GM13976 (cell line): ENCODE results near the gene DSP.

Experiments used
- DNase-seq: peaks from one replicate; pipeline ENCODE4 v3.0.0; 2012; ENCODE audit warnings: low spot score
- CTCF ChIP-seq: IDR thresholded peaks from 2 replicates; pipeline ENCODE4 v1.5.1; 2012; ENCODE audit warnings: borderline replicate concordance, mild to moderate bottlenecking; ENCODE audit not compliant: insufficient read depth; ENCODE audit errors: extremely low read depth, missing control alignments, control extremely low read depth
- in situ Hi-C: fragments of 300-500 bp; cut with MboI; formaldehyde crosslinking; loops from one replicate; pipeline ENCODE4 v1.12.0; 2022; ENCODE audit warnings: low sequenced_read_pairs, mixed read lengths, inconsistent platforms; ENCODE audit not compliant: unreplicated experiment

The DSP gene

DNA sequence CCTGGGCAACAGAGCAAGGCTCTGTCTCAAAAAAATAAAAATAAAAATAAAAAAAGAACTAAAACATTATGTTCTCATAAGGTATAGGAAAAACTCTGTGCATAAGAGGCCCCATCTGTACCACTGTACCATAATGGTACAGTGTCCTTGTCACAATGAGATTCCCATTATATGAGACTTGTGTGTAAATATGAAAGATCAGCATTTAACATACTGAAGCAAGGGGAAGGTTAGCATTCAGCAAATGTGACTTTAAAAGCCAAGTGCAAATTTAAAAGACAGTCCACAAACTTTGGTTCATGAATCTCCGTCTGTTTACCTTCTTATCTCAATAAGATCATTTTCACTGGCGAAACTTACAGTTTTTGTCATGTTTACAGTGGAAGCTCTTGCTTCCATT lies 16.2 kb downstream of the DSP start:
- no peak for TF ChIP-seq CTCF
- DNase-seq = no peak
- in situ Hi-C loops = no loop called here

DNA sequence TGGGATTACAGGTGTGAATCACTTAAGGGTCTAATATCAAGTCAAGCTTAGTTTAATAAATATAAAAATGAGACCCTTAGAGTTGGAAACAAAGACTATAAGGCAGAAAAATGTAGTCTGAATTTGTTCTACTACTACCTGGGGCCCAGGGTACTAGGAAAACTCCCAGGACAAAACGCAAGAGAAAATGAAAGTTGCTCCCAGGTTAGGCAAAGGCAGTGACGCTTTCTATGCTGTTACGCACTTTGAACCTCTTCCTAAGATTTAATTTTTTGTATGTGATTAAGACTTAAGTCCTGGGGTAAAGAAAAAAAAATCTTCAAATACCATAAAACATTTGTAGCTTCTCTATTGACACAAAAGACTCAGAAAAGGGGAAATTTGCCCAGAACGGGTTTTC lies 17.3 kb downstream of the DSP start:
- no peak for DNase-seq
- in situ Hi-C loops = no loop called here
- TF ChIP-seq CTCF = no peak

GRCh38 chr6:7559196-7559595 lies 17.7 kb downstream of the DSP start:
- no peak for TF ChIP-seq CTCF
- DNase-seq = no peak
- in situ Hi-C loops = no loop called here

DNA sequence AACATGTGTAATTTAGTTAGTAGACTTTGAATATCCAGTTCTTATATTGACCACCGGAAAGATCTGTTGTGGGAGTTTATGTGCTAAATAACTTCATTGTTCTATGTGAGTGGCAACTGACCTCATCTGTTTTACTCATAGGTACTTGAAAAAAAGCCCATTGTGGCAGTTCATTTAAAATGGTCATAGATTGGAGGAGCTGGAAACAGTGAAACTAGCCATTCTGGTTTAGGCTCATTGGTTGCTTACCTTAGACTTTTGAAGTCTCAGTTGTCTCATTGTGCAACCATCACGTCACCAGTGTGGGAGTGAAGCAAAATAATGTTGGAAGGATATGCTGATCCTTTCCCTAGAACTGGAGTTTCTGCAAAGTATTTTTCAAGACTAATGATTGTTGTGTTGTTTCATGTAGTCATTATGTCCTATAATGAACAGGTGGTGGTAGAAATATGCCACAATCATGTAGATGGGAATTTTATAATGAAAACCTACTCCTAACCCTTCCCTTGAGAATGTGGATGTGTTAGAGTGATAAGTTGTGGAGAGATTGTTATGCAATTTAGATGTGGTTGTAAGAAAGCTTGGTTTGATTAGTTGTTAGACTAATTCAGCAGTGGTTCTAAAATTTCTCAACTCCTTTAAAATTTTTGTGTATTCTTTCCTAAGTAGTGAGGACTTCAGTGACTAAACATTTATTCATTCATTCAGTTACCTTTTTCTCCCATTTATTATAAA lies 18.3 kb downstream of the DSP start:
- TF ChIP-seq CTCF = no peak
- DNase-seq = no peak
- in situ Hi-C loops = no loop called here

GRCh38 chr6:7561153-7561964 lies 19.9 kb downstream of the DSP start:
- no peak for DNase-seq
- in situ Hi-C loops = no loop called here
- TF ChIP-seq CTCF = no peak

- no peak for DNase-seq
- no peak for TF ChIP-seq CTCF
- in situ Hi-C loops = no loop called here
Measured at GRCh38 chr6:7562769-7563168, 21.3 kb downstream of the DSP start.

DNA sequence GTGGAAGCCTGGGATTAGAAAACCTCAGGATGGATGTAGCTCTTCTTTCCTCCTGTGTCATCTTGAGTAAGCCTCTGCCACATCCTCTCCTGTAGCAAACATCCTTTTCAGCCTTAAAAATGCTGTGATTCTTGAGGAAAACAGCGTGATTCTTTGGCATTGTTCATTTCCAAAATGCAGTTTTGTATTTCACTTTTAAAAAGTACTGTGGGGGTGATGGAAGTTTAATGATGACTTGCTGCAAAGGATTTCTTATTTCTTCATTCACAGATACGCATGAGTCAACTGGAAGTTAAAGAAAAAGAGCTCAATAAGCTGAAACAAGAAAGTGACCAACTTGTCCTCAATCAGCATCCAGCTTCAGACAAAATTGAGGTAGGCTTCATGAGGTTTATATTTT lies 24.6 kb downstream of the DSP start:
- in situ Hi-C loops = no loop called here
- DNase-seq = no peak

More for the DNA sequence above, 24.6 kb downstream of the DSP start:
- no peak for TF ChIP-seq CTCF
